Fibroblast of skin of right quadriceps (primary cell): ENCODE measurements around the gene ZNF468.
"Not testable (repeated sequence)": the region's sequence is repeated elsewhere in the genome, so short reads cannot be mapped to it uniquely, and the experiment has no call there.

Experiments
- DNase-seq: peaks from one replicate; pipeline ENCODE4 v3.0.0-alpha.2; 2013

Gene ZNF468

DNA sequence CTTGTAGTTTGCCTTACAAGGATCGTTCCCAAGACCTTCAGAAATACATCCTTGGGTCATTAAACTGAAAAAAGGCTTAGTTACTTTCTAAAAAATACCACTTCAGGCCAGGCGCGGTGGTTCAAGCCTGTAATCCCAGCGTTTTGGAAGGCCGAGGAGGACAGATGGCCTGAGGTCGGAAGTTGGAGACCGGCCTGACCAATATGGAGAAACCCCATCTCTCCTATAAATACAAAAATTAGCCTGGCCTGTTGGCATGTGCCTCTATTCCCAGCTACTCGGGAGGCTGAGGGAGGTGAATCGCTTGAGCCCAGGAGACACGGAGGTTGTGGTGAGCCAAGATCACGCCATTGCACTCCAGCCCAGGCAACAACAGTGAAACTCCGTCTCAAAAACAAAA, 33.7 kb downstream of the ZNF468 start:
- no peak for DNase-seq

- peak; percentile 37 for DNase-seq
Observed at GRCh38 chr19:52821204-52821960, 36.0 kb downstream of the ZNF468 start, which contains the start of gene ZNF28. TSS of gene ZNF28 (minus strand) at chr19:52821633. CDS start at chr19:52817958, 3,675 bp downstream.

DNA sequence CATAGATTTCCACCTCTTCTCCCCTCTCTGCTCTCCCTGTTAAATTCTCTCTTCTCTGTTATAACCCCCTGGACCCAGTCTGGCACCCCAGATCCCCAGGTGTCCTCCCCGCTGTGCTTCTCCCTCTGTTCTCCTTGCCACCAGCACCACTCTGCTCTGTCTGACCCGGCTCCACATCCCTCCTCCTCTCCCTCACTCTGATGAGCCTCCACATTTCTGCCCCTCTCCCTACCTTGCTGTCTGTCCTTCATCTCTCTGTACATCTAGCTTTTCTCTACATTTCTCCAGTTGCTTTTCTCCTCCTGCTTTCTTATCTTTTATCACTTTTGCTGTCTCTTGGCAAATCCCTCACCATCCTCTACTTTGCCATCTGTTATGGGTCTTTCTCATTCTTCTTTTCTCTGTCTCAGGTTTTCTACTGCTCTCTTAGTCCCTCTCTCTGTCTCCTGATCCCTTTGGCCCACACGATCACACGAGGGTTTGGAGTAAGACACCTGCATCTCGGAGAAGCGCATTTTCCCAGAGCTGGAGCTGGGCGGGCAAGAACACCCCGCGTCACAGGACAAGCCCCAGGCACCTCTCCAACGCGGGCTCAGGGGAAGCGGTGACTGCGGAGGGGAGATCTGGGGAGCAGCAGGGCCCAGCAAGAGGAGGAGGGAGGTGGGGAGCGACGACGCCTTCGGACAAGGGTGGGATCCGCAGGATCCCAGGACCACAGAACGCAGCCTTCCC, 36.8 kb downstream of the ZNF468 start:
- DNase-seq, result not testable (repeated sequence)

DNA sequence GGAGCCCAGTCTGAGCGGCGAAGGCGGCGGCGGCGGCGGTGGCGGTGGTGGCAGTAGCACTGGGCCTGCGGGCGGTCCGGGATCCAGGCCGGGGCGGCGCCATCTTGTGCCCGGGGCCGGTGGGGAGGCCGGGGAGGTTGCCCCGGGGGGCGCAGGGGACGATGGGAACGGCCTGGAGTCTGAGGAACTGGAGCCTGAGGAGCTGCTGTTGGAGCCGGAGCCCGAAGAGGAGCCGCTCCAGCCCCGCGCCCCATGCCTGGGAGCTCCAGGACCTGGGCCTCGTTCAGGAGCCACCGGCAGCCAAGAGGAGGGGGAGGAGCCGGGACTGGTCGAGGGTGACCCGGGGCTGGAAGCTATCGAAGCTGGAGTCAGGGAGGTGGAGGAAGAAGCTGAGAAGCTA, 47.6 kb downstream of the ZNF468 start:
- no peak for DNase-seq

DNA sequence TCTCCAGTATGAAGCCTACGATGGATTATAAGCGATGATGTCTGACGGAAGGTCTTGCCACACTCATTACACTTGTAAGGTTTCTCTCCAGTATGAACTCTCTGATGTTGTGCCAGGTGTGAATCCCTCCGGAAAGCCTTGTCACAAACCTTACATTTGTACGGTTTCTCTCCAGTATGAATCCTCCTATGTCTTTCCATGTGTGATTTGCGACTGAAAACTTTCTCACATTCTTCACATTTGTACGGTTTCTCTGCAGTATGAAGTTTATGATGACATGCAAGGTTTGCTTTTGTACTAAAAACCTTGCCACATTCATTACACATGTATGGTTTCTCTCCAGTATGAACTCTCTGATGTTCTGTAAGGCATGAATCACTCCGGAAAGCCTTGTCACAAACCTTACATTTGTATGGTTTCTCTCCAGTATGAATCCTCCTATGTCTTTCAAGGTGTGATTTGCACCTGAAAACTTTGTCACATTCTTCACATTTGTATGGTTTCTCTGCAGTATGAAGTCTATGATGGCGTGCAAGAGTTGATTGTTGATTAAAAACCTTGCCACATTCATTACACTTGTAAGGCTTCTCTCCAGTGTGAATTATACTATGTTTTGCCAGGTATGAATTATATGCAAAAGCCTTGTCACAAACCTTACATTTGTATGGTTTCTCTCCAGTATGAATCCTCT, 57.3 kb downstream of the ZNF468 start:
- not testable (repeated sequence) for DNase-seq

GRCh38 chr19:52789440-52789839, 68.0 kb downstream of the ZNF468 start:
- no peak for DNase-seq
